Vein endothelial cell (primary cell): ENCODE measurements around the gene HSPB8. TPM values are rescaled to one million over a fixed set of nuclear protein-coding genes. Genes with fewer than 3 reads are reported as not detected.

Source experiments
- total RNA-seq: library from RNA; depleted of rRNA; stranded (reverse); fragments of >200 nt; gene quantifications from 2 replicates; pipeline ENCODE4 v1.2.3, GENCODE V29; 2012

Gene HSPB8, protein sequence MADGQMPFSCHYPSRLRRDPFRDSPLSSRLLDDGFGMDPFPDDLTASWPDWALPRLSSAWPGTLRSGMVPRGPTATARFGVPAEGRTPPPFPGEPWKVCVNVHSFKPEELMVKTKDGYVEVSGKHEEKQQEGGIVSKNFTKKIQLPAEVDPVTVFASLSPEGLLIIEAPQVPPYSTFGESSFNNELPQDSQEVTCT
- 3.9 and 7.0 TPM in 2 replicates for total RNA-seq

DNA sequence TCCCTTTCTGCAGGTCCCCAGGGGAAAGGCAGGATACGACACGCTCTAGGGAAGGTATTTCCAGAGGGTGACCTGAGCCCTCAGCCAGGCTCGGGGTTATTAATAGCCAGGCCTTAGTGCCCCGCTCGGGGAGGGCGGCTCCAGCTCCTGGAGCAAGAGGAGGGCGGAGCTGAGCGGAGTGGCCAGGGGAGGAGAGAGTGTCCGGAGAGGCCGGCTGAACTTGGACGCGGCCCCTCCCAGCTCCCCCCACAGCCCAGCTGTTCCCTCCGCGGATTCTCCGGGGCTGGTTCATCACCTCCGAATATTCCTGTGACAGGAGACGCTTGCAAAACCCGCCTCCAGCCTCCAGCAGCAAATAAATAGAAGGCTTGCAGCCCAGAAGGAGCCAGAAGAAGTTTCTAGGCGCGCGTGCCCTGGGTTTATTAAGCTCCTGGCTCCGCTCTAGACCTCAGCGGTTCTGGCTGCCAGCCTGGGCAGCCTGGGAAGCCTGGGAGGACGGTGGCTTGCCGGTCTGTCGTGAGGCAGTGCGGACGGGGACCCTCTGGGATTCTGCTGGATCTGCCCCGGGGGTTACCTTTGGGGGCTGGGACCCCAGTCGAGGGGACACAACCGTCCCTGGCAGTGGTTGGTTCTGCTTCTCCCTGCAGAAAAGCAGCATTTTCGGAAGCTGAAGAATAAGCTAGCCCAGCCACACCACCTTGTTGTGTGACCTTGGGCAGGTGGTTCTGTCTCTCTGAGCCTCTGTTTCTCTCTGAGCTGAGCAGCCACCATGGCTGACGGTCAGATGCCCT is at the start of gene HSPB8:
Gene HSPB8 (plus strand): TSS at position 388 of the 791 bp plus-strand sequence. CDS start 382 bp downstream, at position 770.

Other genes starting within 250 kb of the HSPB8 start
- gene SRRM4, start 197.4 kb upstream of the HSPB8 start, total RNA-seq, result not detected in 2 replicates
- not detected in 2 replicates for gene CCDC60, start 155.8 kb downstream of the HSPB8 start, total RNA-seq